ENCODE measurements around the gene FOXP1. TPM values are rescaled to one million over a fixed set of nuclear protein-coding genes. Genes with fewer than 3 reads are reported as not detected.
"Not testable (repeated sequence)": the region's sequence is repeated elsewhere in the genome, so short reads cannot be mapped to it uniquely, and the experiment has no call there.

Gene FOXP1
- total RNA-seq, 2 experiments from 2014 or later: 178 TPM

DNA sequence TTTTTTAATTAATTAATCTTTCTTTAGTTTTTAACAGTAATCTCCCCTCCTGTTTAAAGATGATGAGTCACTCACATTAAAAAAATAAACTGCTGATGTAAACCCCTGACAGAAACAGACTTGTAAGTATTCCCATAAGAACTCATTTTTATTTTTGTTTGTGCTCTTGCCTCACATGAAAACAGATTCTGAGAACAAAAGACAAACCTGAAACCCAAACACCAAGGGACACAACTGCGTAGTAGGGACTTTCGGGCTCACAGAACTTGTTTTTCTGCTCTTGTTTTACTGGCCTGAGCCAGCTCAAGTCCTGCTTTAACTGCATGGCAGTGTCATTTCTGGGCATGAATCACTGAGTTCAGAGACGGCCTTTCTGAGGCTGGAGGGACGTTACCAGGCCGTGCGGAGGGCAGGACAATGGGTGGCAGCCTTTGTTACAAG, 600.8 kb downstream of the FOXP1 start:
- Mint-ChIP-seq H3K4me1 (peaks cover 39% of the 10 kb centered on the region), H3K27me3 (no peaks in the 10 kb centered on the region), H3K9me3 (no peaks in the 10 kb centered on the region), H3K4me3 (no peak overlapping the region), H3K27ac (peak overlapping the region; percentile 42), H3K36me3 (peaks cover 59% of the 10 kb centered on the region)
- DNase-seq (no peak), ATAC-seq (ENCODE audit: low read depth) (no peak)
- POLR2A ChIA-PET: interaction anchor here (0.5 kb wide), 1 partner anchor 66 kb away, joined by 3 read pairs; no protein-coding TSS in a partner anchor

DNA sequence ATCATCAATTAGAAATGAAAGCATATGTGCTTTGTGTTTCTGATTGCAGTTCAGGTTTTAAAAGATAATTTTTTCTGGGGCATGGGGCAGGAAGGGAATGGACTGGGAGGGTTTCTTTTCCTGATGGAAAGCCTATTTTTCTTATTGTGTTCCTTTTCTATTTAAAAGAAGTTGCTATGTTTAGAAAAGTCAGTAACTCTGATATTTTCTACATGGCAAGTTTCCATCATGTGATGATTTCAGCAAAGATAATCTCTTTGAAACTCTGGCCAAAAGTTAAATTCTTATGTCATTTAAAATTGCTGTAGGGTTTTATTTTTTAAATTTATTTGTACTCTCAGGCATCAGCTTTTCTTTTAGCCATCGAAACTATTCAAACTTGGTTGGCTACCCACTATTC, 601.2 kb downstream of the FOXP1 start:
- no peaks in the 10 kb centered on the region for H3K9me3 Mint-ChIP-seq
- H3K4me3 Mint-ChIP-seq: no peak overlapping the region
- H3K36me3 Mint-ChIP-seq: peaks cover 58% of the 10 kb centered on the region
- H3K4me1 Mint-ChIP-seq: peaks cover 37% of the 10 kb centered on the region
- H3K27ac Mint-ChIP-seq: no peak overlapping the region
- POLR2A ChIA-PET: interaction anchor here (0.5 kb wide), 1 partner anchor 66 kb away, joined by 3 read pairs; no protein-coding TSS in a partner anchor
- no peaks in the 10 kb centered on the region for H3K27me3 Mint-ChIP-seq
- DNase-seq (no peak), ATAC-seq (ENCODE audit: low read depth) (no peak)

DNA sequence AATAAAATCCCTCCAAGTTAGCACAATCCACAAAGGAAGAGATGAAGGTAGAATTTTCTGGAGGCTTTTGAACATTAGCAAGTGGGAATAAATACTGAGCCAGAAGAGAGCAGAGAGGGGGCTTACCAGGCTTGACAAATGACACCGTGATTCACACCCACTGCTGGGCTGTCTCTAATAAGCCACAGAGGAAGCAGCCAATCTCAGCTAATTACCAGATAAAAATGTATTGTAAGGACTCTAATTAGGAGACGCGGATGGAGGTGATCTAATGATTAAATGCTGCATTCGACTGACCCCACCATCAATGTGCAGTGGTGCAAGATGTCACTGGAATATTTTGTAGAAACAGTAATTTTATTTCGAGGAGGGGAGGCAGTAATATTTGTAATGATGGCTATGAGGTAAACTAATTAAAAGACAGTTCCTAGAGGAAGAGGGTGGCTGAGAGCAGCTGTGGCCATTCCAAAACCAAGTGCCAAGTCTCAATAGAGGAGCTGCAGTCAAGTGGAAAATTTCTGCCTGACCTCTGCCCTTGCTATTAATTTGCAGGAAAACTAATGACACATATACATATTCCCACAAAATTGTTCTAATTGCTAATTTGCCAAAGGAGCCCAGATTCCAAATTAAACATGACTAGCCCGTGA, 602.2 kb downstream of the FOXP1 start:
- Mint-ChIP-seq H3K9me3 (no peaks in the 10 kb centered on the region), H3K36me3 (peaks cover 60% of the 10 kb centered on the region), H3K27me3 (no peaks in the 10 kb centered on the region), H3K4me1 (peaks cover 37% of the 10 kb centered on the region), H3K4me3 (no peak overlapping the region), H3K27ac (peak overlapping the region; percentile 54)
- ATAC-seq (ENCODE audit: low read depth) (no peak), DNase-seq (no peak)
- POLR2A ChIA-PET: interaction anchor here (0.8 kb wide), 1 partner anchor 9 kb away, joined by 5 read pairs; no protein-coding TSS in a partner anchor

DNA sequence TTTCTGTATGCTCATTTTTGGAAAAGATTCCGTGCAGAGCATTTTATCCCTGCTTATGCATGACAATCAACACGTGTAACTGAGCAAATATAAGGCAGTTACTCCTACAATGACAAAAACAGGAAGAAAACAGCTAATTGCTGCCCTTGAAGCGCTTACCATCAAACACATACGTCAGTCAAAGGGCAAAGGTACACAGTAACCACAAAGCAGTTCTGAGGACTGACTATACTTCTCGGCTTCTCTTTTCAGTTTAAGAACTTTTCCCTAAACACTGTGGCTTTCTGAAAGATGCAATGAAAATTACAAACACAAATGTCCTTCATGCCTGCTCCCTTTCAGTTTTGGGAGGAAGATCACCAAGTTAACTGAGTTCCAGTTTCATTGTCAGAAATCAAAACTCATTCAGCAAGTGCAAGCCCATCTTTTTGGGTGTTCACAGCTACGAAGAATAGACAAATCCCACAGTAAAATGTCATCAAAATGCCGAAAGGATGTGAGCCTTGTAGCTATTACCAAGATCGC, 602.8 kb downstream of the FOXP1 start:
- Mint-ChIP-seq H3K36me3 (peaks cover 58% of the 10 kb centered on the region), H3K27ac (peak overlapping the region; percentile 54), H3K4me3 (no peak overlapping the region), H3K4me1 (peaks cover 35% of the 10 kb centered on the region), H3K9me3 (no peaks in the 10 kb centered on the region), H3K27me3 (no peaks in the 10 kb centered on the region)
- no peak for DNase-seq
- ATAC-seq (ENCODE audit: low read depth): peak; percentile 47
- POLR2A ChIA-PET: interaction anchor here (0.8 kb wide), 1 partner anchor 10 kb away, joined by 5 read pairs; no protein-coding TSS in a partner anchor

DNA sequence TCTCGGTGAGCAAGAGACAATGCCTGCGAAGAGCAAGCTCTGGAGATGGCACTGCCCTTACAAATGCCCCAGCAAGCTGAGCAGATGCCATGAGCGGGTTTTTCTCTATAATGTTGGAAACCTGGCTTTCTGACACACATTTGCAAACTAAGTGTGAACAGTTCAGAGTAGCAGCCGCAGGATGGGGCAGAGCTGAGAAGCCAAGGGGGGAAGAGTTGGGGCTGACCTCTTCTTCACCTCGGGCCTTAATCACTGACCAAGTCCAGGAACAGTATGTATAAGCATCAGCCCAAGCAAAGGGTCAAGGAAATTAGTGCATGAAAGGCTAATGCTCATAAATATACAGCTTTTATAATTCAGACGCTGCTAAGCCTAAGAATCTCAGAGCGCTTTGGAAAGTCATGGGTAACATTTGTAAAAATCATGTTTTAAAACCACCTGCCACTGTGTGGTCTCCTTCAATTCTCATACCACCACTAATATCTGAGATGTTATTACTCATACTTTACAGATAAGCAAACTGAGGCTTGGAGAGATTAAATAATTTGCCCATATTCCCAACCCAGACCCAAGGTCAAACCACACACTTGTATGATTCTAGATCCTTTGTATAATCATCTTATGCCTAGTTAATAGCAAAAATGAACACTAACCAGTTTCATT, 603.4 kb downstream of the FOXP1 start:
- POLR2A ChIA-PET: no interaction called here
- H3K4me1 Mint-ChIP-seq: peaks cover 35% of the 10 kb centered on the region
- ATAC-seq (ENCODE audit: low read depth): no peak
- H3K27me3 Mint-ChIP-seq: no peaks in the 10 kb centered on the region
- no peaks in the 10 kb centered on the region for H3K9me3 Mint-ChIP-seq
- no peak for DNase-seq
- H3K27ac Mint-ChIP-seq: peak overlapping the region; percentile 81
- no peak overlapping the region for H3K4me3 Mint-ChIP-seq
- peaks cover 60% of the 10 kb centered on the region for H3K36me3 Mint-ChIP-seq

DNA sequence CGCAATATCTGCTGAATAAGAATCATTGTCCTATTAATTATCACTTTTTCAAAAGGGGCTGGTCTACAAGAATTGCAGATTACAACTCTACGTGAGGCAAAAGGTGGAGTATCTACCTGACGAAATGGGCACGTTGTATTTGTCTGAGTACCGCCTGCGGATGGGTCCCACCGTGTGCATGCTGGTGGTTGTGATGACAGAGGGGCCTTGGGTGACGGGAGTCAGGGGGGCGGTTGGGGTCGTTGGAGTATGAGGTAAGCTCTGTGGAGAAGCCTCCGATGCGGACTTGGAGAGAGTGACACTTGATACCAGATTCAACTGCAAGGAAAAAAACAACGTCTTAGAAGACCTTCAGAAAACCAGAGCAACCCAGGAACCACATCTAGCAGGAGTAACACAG, 605.8 kb downstream of the FOXP1 start:
- Mint-ChIP-seq H3K27ac (no peak overlapping the region), H3K36me3 (peaks cover 62% of the 10 kb centered on the region), H3K4me1 (peaks cover 23% of the 10 kb centered on the region), H3K9me3 (no peaks in the 10 kb centered on the region), H3K4me3 (no peak overlapping the region), H3K27me3 (no peaks in the 10 kb centered on the region)
- POLR2A ChIA-PET: no interaction called here
- ATAC-seq (ENCODE audit: low read depth) (no peak), DNase-seq (no peak)

DNA sequence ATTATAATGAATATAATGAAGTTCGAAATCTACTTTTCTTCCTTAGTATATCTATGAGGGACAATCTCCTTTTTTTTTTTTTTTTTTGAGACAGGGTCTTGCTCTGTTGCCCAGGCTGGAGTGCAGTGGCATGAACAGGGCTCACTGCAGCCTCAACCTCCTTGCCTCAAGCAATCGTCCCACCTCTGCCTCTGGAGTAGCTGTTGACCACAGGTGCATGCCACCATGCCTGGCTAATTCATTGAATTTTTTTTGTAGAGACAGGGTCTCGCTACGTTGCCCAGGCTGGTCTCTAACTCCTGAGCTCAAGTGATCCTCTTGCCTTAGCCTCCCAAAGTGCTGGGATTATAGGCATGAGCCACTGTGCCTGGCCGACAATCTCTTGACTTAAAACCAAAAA, 607.5 kb downstream of the FOXP1 start:
- H3K9me3 Mint-ChIP-seq; DNase-seq; H3K27me3 Mint-ChIP-seq; H3K27ac Mint-ChIP-seq; H3K4me3 Mint-ChIP-seq; ATAC-seq (ENCODE audit: low read depth); POLR2A ChIA-PET: not testable (repeated sequence)
- Mint-ChIP-seq H3K36me3 (peaks cover 64% of the 10 kb centered on the region), H3K4me1 (peaks cover 13% of the 10 kb centered on the region)

DNA sequence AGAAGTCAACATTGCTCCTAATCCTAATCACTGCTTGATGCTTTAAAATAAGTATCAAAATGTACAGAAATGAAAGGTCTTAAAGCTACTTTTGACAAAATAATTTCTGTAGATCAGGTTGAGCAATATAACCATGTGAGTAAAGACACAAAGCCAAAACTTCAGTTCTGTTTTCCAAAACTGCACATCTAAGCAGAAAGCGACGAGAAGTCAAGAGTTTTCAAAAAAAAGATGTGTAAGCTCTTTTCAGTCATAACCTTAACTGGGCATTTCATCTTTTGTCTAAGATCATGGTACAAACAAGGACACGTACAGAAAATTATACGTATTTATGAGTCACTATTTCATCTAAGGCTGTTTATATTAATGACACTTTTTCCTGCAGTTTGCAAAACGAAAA, 608.8 kb downstream of the FOXP1 start:
- peaks cover 55% of the 10 kb centered on the region for H3K36me3 Mint-ChIP-seq
- H3K4me3 Mint-ChIP-seq: no peak overlapping the region
- no peak for ATAC-seq (ENCODE audit: low read depth)
- no peak overlapping the region for H3K27ac Mint-ChIP-seq
- DNase-seq: no peak
- H3K27me3 Mint-ChIP-seq: no peaks in the 10 kb centered on the region
- no peaks in the 10 kb centered on the region for H3K9me3 Mint-ChIP-seq
- peaks cover 4% of the 10 kb centered on the region for H3K4me1 Mint-ChIP-seq
- POLR2A ChIA-PET: no interaction called here

DNA sequence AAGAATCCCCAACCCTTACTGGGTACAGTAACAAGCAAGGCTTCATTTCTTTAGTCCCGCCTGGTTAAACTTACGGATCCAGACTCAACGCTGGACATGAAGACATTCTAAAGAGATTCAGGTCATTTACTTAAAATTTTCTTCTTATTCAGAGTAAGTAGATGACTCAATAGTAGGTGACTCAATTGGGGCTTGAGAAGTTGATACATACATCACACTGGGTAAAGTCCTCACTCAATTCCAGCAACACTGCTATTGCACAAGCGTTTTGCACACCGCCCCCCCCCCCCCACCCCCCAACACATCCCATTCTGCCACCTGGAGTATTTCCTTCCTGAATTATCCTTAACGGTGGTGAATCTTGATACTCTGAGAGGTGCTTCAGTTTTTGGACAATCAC, 610.0 kb downstream of the FOXP1 start:
- DNase-seq: no peak
- no peak overlapping the region for H3K27ac Mint-ChIP-seq
- POLR2A ChIA-PET: no interaction called here
- no peaks in the 10 kb centered on the region for H3K27me3 Mint-ChIP-seq
- H3K36me3 Mint-ChIP-seq: peaks cover 51% of the 10 kb centered on the region
- H3K4me1 Mint-ChIP-seq: peaks cover 4% of the 10 kb centered on the region
- no peaks in the 10 kb centered on the region for H3K9me3 Mint-ChIP-seq
- H3K4me3 Mint-ChIP-seq: no peak overlapping the region
- ATAC-seq (ENCODE audit: low read depth): no peak

DNA sequence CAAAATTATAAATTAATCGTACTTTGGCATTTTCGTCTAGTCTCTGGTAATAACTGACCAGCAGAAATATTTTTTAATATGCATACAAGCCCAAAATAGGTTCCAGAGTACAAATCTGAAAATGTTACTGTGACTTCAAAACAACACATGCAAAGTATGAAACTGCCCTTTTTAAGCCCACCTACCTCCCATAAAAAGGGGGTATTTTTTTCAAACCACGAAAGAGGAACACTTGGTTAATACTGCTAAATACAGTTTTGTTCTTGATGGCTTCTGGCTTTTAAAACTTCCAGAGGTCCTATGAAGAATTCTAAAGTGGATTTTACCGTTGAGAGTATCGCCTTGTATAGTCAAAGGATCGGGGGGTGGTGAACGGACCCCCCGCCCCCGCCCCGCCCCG, 610.7 kb downstream of the FOXP1 start:
- no peak overlapping the region for H3K4me3 Mint-ChIP-seq
- H3K27me3 Mint-ChIP-seq: no peaks in the 10 kb centered on the region
- DNase-seq (no peak), ATAC-seq (ENCODE audit: low read depth) (no peak)
- peaks cover 4% of the 10 kb centered on the region for H3K4me1 Mint-ChIP-seq
- no peak overlapping the region for H3K27ac Mint-ChIP-seq
- no peaks in the 10 kb centered on the region for H3K9me3 Mint-ChIP-seq
- POLR2A ChIA-PET: no interaction called here
- peaks cover 50% of the 10 kb centered on the region for H3K36me3 Mint-ChIP-seq

DNA sequence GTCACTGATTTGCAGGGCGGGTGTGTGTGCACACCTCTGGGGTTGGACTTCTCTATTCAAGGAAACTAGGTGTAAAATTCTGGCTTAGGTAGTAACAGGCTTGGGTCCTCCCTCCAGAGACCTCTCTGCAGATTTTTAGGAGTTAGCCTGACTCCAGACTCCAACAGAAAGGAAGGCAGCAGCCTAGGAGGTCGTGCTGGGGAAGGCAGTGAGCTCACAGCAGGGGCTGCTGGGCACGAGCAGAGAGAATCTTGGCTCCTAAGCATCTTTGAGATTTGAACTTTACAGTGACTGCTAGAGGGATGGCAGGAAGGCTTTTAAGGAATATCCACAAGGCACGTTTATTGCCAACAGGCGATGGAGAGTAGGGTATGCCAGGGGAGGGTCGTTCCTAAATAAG, 612.6 kb downstream of the FOXP1 start:
- peak overlapping the region; percentile 30 for H3K27ac Mint-ChIP-seq
- no peaks in the 10 kb centered on the region for H3K9me3 Mint-ChIP-seq
- DNase-seq: no peak
- peaks cover 36% of the 10 kb centered on the region for H3K36me3 Mint-ChIP-seq
- POLR2A ChIA-PET: no interaction called here
- ATAC-seq (ENCODE audit: low read depth): no peak
- H3K4me1 Mint-ChIP-seq: peaks cover 4% of the 10 kb centered on the region
- no peak overlapping the region for H3K4me3 Mint-ChIP-seq
- H3K27me3 Mint-ChIP-seq: no peaks in the 10 kb centered on the region

DNA sequence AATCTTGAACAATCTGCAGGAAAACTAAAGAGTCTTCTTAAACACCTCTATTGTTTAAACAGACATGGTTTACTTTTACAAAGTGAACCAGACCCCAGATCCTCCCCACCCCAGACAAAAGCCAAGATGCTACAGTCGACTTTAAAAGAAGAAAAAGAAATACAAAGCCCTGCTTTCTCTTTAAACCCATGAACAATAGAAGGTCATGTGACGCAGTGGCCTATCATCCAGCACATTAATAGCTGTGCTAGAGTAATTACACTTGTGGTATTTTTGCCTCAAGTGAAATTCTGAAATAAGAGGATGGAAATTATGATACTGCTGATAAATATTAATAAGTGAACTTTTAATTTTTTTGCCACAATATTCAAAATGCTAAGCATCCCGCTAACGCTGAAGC, 613.4 kb downstream of the FOXP1 start:
- no peak for ATAC-seq (ENCODE audit: low read depth)
- POLR2A ChIA-PET: no interaction called here
- Mint-ChIP-seq H3K9me3 (no peaks in the 10 kb centered on the region), H3K27ac (no peak overlapping the region), H3K27me3 (no peaks in the 10 kb centered on the region), H3K36me3 (peaks cover 37% of the 10 kb centered on the region), H3K4me3 (no peak overlapping the region), H3K4me1 (peaks cover 4% of the 10 kb centered on the region)
- DNase-seq: no peak

DNA sequence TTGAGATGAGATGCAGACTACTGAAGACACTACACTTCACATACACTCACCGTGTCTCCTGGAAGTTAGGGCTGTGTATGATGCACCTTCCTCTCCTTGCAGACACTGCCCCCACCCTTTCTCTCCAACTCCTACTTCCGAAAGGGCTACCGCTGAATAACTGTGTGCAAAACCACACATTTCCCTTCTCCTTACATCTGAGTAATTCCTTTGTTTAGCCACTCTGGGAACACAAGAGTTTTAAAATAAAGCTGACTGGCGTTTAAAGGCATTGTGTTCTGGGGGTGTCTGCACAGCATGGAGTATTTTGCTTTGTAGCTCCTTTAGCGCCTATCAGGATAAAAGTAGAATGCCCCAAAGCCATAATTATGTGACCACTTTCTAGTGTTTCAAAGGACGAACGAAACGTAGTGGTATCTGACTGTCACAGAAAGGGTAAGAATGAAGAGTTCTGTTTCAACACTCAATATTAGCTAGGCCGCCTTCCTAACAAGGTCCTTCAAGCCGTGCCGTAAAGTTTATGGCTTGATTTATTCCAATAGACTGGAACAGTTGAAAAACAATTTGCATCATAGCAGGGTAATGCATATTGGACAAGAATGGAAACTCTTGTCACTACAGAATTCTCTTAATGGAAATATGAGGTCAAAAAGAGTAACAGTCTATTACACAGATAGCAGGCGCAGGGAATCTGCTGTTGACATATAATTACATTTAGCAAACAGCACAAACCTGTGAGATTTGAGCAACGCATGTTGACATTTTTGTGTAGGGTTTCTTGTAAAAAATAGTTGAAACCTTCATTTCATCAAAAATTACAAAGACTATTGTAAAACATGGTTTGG, 619.9 kb downstream of the FOXP1 start:
- ATAC-seq (ENCODE audit: low read depth) (no peak), DNase-seq (no peak)
- H3K36me3 Mint-ChIP-seq: peaks cover 44% of the 10 kb centered on the region
- no peak overlapping the region for H3K4me3 Mint-ChIP-seq
- H3K27me3 Mint-ChIP-seq: no peaks in the 10 kb centered on the region
- no peaks in the 10 kb centered on the region for H3K4me1 Mint-ChIP-seq
- POLR2A ChIA-PET: no interaction called here
- no peak overlapping the region for H3K27ac Mint-ChIP-seq
- no peaks in the 10 kb centered on the region for H3K9me3 Mint-ChIP-seq
